HEK293 (cell line): ENCODE results near the gene NT5DC3.

ENCODE experiments used
- KLF9 ChIP-seq: fragments of 450-650 bp; formaldehyde crosslinking; IDR thresholded peaks from 2 replicates; pipeline ENCODE4 v1.5.1; 2016; ENCODE audit warnings: missing biosample characterization, missing genetic modification characterization, low read depth
- TRIM28 ChIP-seq: IDR thresholded peaks from 2 replicates; pipeline ENCODE4 v1.6.1; 2011; ENCODE audit warnings: low read length, control low read depth, borderline replicate concordance
- ZEB2 ChIP-seq: fragments of 450-650 bp; formaldehyde crosslinking; IDR thresholded peaks from 2 replicates; pipeline ENCODE4 v1.5.1; 2016; ENCODE audit warnings: missing biosample characterization, missing genetic modification characterization
- ZNF155 ChIP-seq: fragments of 450-650 bp; formaldehyde crosslinking; IDR thresholded peaks from 2 replicates; pipeline ENCODE4 v1.5.1; 2016; ENCODE audit warnings: missing biosample characterization, missing genetic modification characterization
- TF ChIP-seq, protein P1 (sequence below): fragments of 450-650 bp; formaldehyde crosslinking; IDR thresholded peaks from 2 replicates; pipeline ENCODE4 v1.5.1; 2016; ENCODE audit warnings: missing biosample characterization, missing genetic modification characterization
- TF ChIP-seq, protein P2 (sequence below): fragments of 450-650 bp; formaldehyde crosslinking; IDR thresholded peaks from 2 replicates; pipeline ENCODE4 v1.5.1; 2016; ENCODE audit warnings: missing biosample characterization, missing genetic modification characterization

DNA sequence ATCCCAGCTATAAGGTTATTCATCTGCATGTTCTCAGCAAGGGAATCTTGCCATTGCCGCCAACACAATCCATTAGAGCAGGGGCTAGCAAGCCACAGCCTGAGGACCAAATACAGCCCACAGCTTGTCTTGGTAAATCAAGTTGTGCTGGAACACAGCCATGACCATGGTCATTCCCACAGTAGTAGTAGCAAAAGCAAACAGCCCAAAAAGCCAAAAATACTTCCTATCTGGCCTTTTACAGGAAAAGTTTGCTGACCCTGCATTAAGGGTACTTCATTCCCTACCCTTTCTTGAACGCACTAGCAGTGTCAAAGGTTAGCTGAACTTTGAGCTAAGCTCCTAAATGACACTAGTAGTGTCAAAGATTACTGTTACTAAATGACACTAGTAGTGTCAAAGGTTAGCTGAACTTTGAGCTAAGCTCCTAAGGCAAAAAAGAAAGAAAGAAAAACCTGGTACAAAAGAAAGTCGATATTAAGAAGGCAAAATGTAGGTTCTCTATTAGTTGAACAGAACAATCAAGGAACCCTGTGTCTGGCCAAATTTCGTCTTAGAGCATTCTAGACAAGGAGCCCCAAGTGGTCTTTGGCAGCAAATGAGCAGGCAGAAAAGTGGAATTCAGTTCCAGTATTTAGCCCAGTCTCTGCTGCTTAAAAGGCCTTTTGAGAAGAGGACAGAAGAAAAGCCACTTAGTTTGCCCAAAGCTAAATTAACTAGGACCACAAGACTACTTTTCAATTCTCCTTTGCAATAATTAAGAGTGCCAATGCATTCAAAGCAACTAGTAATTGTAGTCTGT, 67.7 kb downstream of the NT5DC3 start:
- TF ChIP-seq, protein P1, sequence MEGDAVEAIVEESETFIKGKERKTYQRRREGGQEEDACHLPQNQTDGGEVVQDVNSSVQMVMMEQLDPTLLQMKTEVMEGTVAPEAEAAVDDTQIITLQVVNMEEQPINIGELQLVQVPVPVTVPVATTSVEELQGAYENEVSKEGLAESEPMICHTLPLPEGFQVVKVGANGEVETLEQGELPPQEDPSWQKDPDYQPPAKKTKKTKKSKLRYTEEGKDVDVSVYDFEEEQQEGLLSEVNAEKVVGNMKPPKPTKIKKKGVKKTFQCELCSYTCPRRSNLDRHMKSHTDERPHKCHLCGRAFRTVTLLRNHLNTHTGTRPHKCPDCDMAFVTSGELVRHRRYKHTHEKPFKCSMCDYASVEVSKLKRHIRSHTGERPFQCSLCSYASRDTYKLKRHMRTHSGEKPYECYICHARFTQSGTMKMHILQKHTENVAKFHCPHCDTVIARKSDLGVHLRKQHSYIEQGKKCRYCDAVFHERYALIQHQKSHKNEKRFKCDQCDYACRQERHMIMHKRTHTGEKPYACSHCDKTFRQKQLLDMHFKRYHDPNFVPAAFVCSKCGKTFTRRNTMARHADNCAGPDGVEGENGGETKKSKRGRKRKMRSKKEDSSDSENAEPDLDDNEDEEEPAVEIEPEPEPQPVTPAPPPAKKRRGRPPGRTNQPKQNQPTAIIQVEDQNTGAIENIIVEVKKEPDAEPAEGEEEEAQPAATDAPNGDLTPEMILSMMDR (tag by site-specific recombination): no peak
- TF ChIP-seq, protein P2, sequence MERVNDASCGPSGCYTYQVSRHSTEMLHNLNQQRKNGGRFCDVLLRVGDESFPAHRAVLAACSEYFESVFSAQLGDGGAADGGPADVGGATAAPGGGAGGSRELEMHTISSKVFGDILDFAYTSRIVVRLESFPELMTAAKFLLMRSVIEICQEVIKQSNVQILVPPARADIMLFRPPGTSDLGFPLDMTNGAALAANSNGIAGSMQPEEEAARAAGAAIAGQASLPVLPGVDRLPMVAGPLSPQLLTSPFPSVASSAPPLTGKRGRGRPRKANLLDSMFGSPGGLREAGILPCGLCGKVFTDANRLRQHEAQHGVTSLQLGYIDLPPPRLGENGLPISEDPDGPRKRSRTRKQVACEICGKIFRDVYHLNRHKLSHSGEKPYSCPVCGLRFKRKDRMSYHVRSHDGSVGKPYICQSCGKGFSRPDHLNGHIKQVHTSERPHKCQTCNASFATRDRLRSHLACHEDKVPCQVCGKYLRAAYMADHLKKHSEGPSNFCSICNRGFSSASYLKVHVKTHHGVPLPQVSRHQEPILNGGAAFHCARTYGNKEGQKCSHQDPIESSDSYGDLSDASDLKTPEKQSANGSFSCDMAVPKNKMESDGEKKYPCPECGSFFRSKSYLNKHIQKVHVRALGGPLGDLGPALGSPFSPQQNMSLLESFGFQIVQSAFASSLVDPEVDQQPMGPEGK: no peak
- TF ChIP-seq ZEB2 (tag by site-specific recombination) (no peak), TRIM28 (no peak), KLF9 (tag by site-specific recombination) (no peak), ZNF155 (tag by site-specific recombination) (no peak)
